Sigmoid colon (tissue), 7 donors: ENCODE results near the gene HEATR5A. TPM values are rescaled to one million over a fixed set of nuclear protein-coding genes. Genes with fewer than 3 reads are reported as not detected.
"Not testable (repeated sequence)": the region's sequence is repeated elsewhere in the genome, so short reads cannot be mapped to it uniquely, and the experiment has no call there.

Experiments used
- DNase-seq: peaks from one replicate; pipeline ENCODE4 v3.0.0-alpha.2; 2019
- H3K27ac ChIP-seq, 4 donors: fragments of 200-600 bp; sonication (generic); one replicate each; pipeline ENCODE4 v1.5.1; 2016 to 2019; ENCODE audit warnings: mild to moderate bottlenecking in 1 of 4
- H3K27me3 ChIP-seq, 3 donors: fragments of 200-600 bp; sonication (generic); one replicate each; pipeline ENCODE4 v1.5.1; 2019; ENCODE audit warnings: mild to moderate bottlenecking in 1 of 3
- H3K36me3 ChIP-seq, 4 donors: fragments of 200-600 bp; sonication (generic); one replicate each; pipeline ENCODE4 v1.5.1; 2016 to 2019
- H3K4me1 ChIP-seq, 4 donors: fragments of 200-600 bp; sonication (generic); one replicate each; pipeline ENCODE4 v1.5.1; 2017 to 2019
- H3K4me3 ChIP-seq, 4 donors: fragments of 200-600 bp; sonication (generic); one replicate each; pipeline ENCODE4 v1.5.1; 2017 to 2019; ENCODE audit warnings: mild to moderate bottlenecking in 2 of 4, moderate library complexity in 1 of 4
- H3K9me3 ChIP-seq, 4 donors: fragments of 200-600 bp in 3 of 4; sonication (generic) in 3 of 4; one replicate each; pipeline versions ENCODE4 v1.5.1 to v1.6.1; 2013 to 2019
- CTCF ChIP-seq, 4 experiments: fragments of 450-650 bp in 3 of 4; fragments of 200-600 bp in 1 of 4; IDR thresholded peaks; one replicate each; pipeline ENCODE4 v1.5.1; 2016 to 2019; ENCODE audit warnings: antibody characterized with exemption in 4 of 4, mild to moderate bottlenecking in 3 of 4, moderate library complexity in 2 of 4
- EP300 ChIP-seq, 4 donors: sonication (generic); formaldehyde crosslinking; IDR thresholded peaks; one replicate each; pipeline ENCODE4 v1.6.1; 2017; ENCODE audit warnings: antibody characterized with exemption in 4 of 4
- POLR2A ChIP-seq, 2 donors: fragments of 450-650 bp; IDR thresholded peaks; one replicate each; pipeline ENCODE4 v1.6.1; 2016; ENCODE audit warnings: antibody characterized with exemption in 2 of 2, mild to moderate bottlenecking in 2 of 2, moderate library complexity in 2 of 2
- POLR2AphosphoS5 ChIP-seq, 4 donors: sonication (generic); formaldehyde crosslinking; IDR thresholded peaks; one replicate each; pipeline ENCODE4 v1.6.1; 2017; ENCODE audit warnings: antibody characterized with exemption in 4 of 4
- WGBS, 2 donors: extraction: QIAGEN DNeasy Blood & Tissue Kit; methylation state at CpG; one replicate each; pipeline ENCODE4 v1.1.7; 2013; 5-methylcytosine and 5-hydroxymethylcytosine counted together
- intact Hi-C: fragments of 100-400 bp; cut with DNase I; formaldehyde crosslinking; loops from one replicate; pipeline ENCODE4 v1.15.1; 2023
- polyA plus RNA-seq, 3 donors: library from polyadenylated mRNA; stranded (reverse); fragments of 200-250 nt; gene quantifications; one replicate each; pipeline ENCODE4 v1.2.3, GENCODE V29; 2013
- total RNA-seq, 4 donors: library from RNA; depleted of rRNA; stranded (reverse); fragments of >200 nt; gene quantifications; one replicate each; pipeline ENCODE4 v1.1.0, GENCODE V29; 2016
- donor health status: healthy with polysubstance abuse.
- donor health status: Bipolar disorder and iron deficiency.
- donor health status: healthy.

The HEATR5A gene
- total and polyA plus RNA-seq, 7 donors: 9.3 to 41.9 (median 28.7) TPM

GRCh38 chr14:31283153-31283552 is 137.2 kb downstream of the HEATR5A start:
- WGBS, 2 donors: 98 to 99% methylated on average over 1 of the region's 1 CpG
- H3K4me3 ChIP-seq: no peak overlapping the region
- no peaks in the 10 kb centered on the region for H3K4me1 ChIP-seq
- H3K9me3 ChIP-seq: peaks cover 0 to 2% (median 0%) of the 10 kb centered on the region in 4 donors
- TF ChIP-seq EP300 (IDR thresholded peaks at IDR 0.05) (no peak), CTCF (IDR thresholded peaks at IDR 0.05) (no peak)
- H3K27ac ChIP-seq: no peak overlapping the region
- intact Hi-C loops: no loop called here
- no peak for DNase-seq
- H3K36me3 ChIP-seq: no peaks in the 10 kb centered on the region
- H3K27me3 ChIP-seq: no peaks in the 10 kb centered on the region

GRCh38 chr14:31280871-31281220 is 139.5 kb downstream of the HEATR5A start:
- Histone ChIP-seq H3K9me3 (peaks cover 0 to 2% (median 0%) of the 10 kb centered on the region in 4 donors), H3K4me3 (no peak overlapping the region), H3K36me3 (no peaks in the 10 kb centered on the region), H3K27me3 (no peaks in the 10 kb centered on the region), H3K4me1 (no peaks in the 10 kb centered on the region), H3K27ac (no peak overlapping the region)
- no peak for DNase-seq
- intact Hi-C loops: no loop called here
- TF ChIP-seq POLR2AphosphoS5 (IDR thresholded peaks at IDR 0.05) (no peak), EP300 (IDR thresholded peaks at IDR 0.05) (no peak), POLR2A (IDR thresholded peaks at IDR 0.05) (no peak), CTCF (IDR thresholded peaks at IDR 0.05) (no peak)
- WGBS, 2 donors: 93 to 96% methylated on average over 3 of the region's 3 CpGs

GRCh38 chr14:31280132-31280870 is 140.0 kb downstream of the HEATR5A start:
- no peak overlapping the region for H3K4me3 ChIP-seq

GRCh38 chr14:31278883-31279282 is 141.5 kb downstream of the HEATR5A start:
- Histone ChIP-seq H3K36me3 (no peaks in the 10 kb centered on the region), H3K27me3 (no peaks in the 10 kb centered on the region), H3K9me3 (peaks cover 0 to 2% (median 0%) of the 10 kb centered on the region in 4 donors), H3K4me3 (no peak overlapping the region), H3K4me1 (no peaks in the 10 kb centered on the region), H3K27ac (no peak overlapping the region)
- WGBS, 2 donors: 86 to 88% methylated on average over 1 of the region's 1 CpG
- DNase-seq: no peak
- intact Hi-C loops: no loop called here
- no peak for TF ChIP-seq CTCF (IDR thresholded peaks at IDR 0.05)
- no peak for TF ChIP-seq POLR2AphosphoS5 (IDR thresholded peaks at IDR 0.05)
- TF ChIP-seq EP300 (IDR thresholded peaks at IDR 0.05): no peak
- TF ChIP-seq POLR2A (IDR thresholded peaks at IDR 0.05): no peak

More at GRCh38 chr14:31280132-31280870, 140.0 kb downstream of the HEATR5A start:
- intact Hi-C loops: no loop called here
- Histone ChIP-seq H3K9me3 (peaks cover 0 to 2% (median 0%) of the 10 kb centered on the region in 4 donors), H3K27me3 (no peaks in the 10 kb centered on the region), H3K36me3 (no peaks in the 10 kb centered on the region), H3K27ac (no peak overlapping the region), H3K4me1 (no peaks in the 10 kb centered on the region)
- WGBS, 2 donors: 90 to 91% methylated on average over 4 of the region's 4 CpGs
- no peak for DNase-seq
- TF ChIP-seq CTCF (IDR thresholded peaks at IDR 0.05): no peak
- TF ChIP-seq POLR2A (IDR thresholded peaks at IDR 0.05): no peak
- no peak for TF ChIP-seq EP300 (IDR thresholded peaks at IDR 0.05)
- no peak for TF ChIP-seq POLR2AphosphoS5 (IDR thresholded peaks at IDR 0.05)

- WGBS, 2 donors: 83 to 90% methylated on average over 1 of the region's 1 CpG
These were observed 143.3 kb downstream of the HEATR5A start for GRCh38 chr14:31277085-31277484.

GRCh38 chr14:31276417-31276816 is 143.9 kb downstream of the HEATR5A start:
- H3K36me3 ChIP-seq, H3K4me1 ChIP-seq, intact Hi-C loops, H3K4me3 ChIP-seq, H3K9me3 ChIP-seq, H3K27ac ChIP-seq, DNase-seq, H3K27me3 ChIP-seq: not testable (repeated sequence)
- WGBS, 2 donors: 86 to 87% methylated on average over 5 of the region's 5 CpGs

More at GRCh38 chr14:31277085-31277484, 143.3 kb downstream of the HEATR5A start:
- no peaks in the 10 kb centered on the region for H3K36me3 ChIP-seq
- TF ChIP-seq EP300 (IDR thresholded peaks at IDR 0.05) (no peak), POLR2A (IDR thresholded peaks at IDR 0.05) (no peak), POLR2AphosphoS5 (IDR thresholded peaks at IDR 0.05) (no peak), CTCF (IDR thresholded peaks at IDR 0.05) (no peak)
- H3K4me1 ChIP-seq: no peaks in the 10 kb centered on the region
- intact Hi-C loops: no loop called here
- DNase-seq: no peak
- H3K9me3 ChIP-seq: peaks cover 0 to 2% (median 0%) of the 10 kb centered on the region in 4 donors
- no peak overlapping the region for H3K4me3 ChIP-seq
- no peaks in the 10 kb centered on the region for H3K27me3 ChIP-seq
- no peak overlapping the region for H3K27ac ChIP-seq
